Measurements from ENCODE around the gene CACNB4. TPM values are rescaled to one million over a fixed set of nuclear protein-coding genes. Genes with fewer than 3 reads are reported as not detected.
A peak's percentile ranks its signal among the peaks of the same experiment; 100 is the strongest.

Gene CACNB4
- total RNA-seq, 1 experiment from 2014 or later = not detected

GRCh38 chr2:151899156-151899555 lies 199.7 kb downstream of the CACNB4 start:
- no peaks in the 10 kb centered on the region for H4K20me1 ChIP-seq (ENCODE audit: low read length)
- H3K9me2 ChIP-seq (replicated peaks; ENCODE audit: low read length) = no peaks in the 10 kb centered on the region
- H3K36me3 ChIP-seq (ENCODE audit: low read depth, low read length) = no peaks in the 10 kb centered on the region
- H3K9ac ChIP-seq (ENCODE audit: low read length) = no peak overlapping the region
- TF ChIP-seq CTCF (conservative IDR thresholded peaks at IDR 0.05; ENCODE audit: low read depth, low read length) = no peak
- no peak for TF ChIP-seq EZH2phosphoT487 (IDR thresholded peaks at IDR 0.05; ENCODE audit: borderline replicate concordance, low read length)
- no peak for TF ChIP-seq EZH2 (IDR thresholded peaks at IDR 0.05; ENCODE audit: low read length, unreplicated experiment)
- peaks cover 63% of the 10 kb centered on the region for H3K27me3 ChIP-seq (ENCODE audit: low read length)
- H3K79me2 ChIP-seq (ENCODE audit: low read length) = no peaks in the 10 kb centered on the region
- no peak for ATAC-seq
- no peak overlapping the region for H3K27ac ChIP-seq (ENCODE audit: low read length)
- no peak overlapping the region for H3K4me2 ChIP-seq (ENCODE audit: low read length)
- no peak for DNase-seq
- ChIA-PET CTCF (no interaction called here), POLR2A (ENCODE audit: unreplicated experiment) (no interaction called here)
- H2AFZ ChIP-seq (ENCODE audit: low read length) = no peak overlapping the region
- H3K9me3 ChIP-seq (ENCODE audit: low read length) = 0 out of 2 replicates have a peak, but pooled peaks cover 4% of the 10 kb centered on the region
- intact Hi-C loops (cut with micrococcal nuclease) = no loop called here
- no peaks in the 10 kb centered on the region for H3F3A ChIP-seq (ENCODE audit: low read length, unreplicated experiment)
- H3K4me3 ChIP-seq (ENCODE audit: low read length) = no peak overlapping the region
- H3K4me1 ChIP-seq (ENCODE audit: insufficient read depth, low read length) = no peaks in the 10 kb centered on the region
- BruUV-seq (replicated peaks) = no TSS peak

GRCh38 chr2:151891566-151892194 lies 207.2 kb downstream of the CACNB4 start:
- H3K9ac ChIP-seq (ENCODE audit: low read length) = no peak overlapping the region
- H3K4me2 ChIP-seq (ENCODE audit: low read length) = 0 out of 2 replicates have a peak overlapping the region, but pooled peaks have one; percentile 4
- intact Hi-C loops (cut with micrococcal nuclease) = no loop called here
- H3K4me3 ChIP-seq (ENCODE audit: low read length) = no peak overlapping the region
- H2AFZ ChIP-seq (ENCODE audit: low read length) = no peak overlapping the region
- no peaks in the 10 kb centered on the region for H3K36me3 ChIP-seq (ENCODE audit: low read depth, low read length)
- ATAC-seq (no peak), DNase-seq (no peak)
- ChIA-PET CTCF (no interaction called here), POLR2A (ENCODE audit: unreplicated experiment) (no interaction called here)
- H3K27me3 ChIP-seq (ENCODE audit: low read length) = peaks cover 23% of the 10 kb centered on the region
- no peaks in the 10 kb centered on the region for H3K4me1 ChIP-seq (ENCODE audit: insufficient read depth, low read length)
- H4K20me1 ChIP-seq (ENCODE audit: low read length) = no peaks in the 10 kb centered on the region
- no TSS peak for BruUV-seq (replicated peaks)
- no peaks in the 10 kb centered on the region for H3K79me2 ChIP-seq (ENCODE audit: low read length)
- TF ChIP-seq EZH2phosphoT487 (IDR thresholded peaks at IDR 0.05; ENCODE audit: borderline replicate concordance, low read length) = no peak
- TF ChIP-seq CTCF (conservative IDR thresholded peaks at IDR 0.05; ENCODE audit: low read depth, low read length) = no peak
- no peak for TF ChIP-seq EZH2 (IDR thresholded peaks at IDR 0.05; ENCODE audit: low read length, unreplicated experiment)
- H3K9me3 ChIP-seq (ENCODE audit: low read length) = 0 out of 2 replicates have a peak, but pooled peaks cover 4% of the 10 kb centered on the region
- no peaks in the 10 kb centered on the region for H3F3A ChIP-seq (ENCODE audit: low read length, unreplicated experiment)
- H3K27ac ChIP-seq (ENCODE audit: low read length) = no peak overlapping the region
- no peaks in the 10 kb centered on the region for H3K9me2 ChIP-seq (replicated peaks; ENCODE audit: low read length)

DNA sequence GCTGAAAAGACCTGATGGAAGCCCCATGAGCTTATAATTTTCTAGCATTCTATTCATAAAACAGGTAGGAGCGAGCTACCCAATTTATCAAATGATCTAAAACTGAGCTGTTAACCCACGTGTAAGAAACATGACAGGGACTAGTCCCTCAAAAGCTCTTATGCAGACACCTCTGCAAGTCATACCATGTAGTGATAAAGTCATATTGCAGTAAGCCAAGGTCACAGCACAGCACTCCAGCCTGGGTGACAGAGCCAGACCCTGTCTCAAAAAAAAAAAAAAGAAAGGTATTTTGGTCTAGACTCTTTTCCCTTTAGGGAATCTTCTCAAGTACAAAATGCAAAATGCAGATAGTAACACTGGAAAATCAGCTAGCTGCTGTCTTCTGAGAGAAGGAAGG lies 211.7 kb downstream of the CACNB4 start:
- no peaks in the 10 kb centered on the region for H3K9me2 ChIP-seq (replicated peaks; ENCODE audit: low read length)
- no TSS peak for BruUV-seq (replicated peaks)
- no peaks in the 10 kb centered on the region for H3K4me1 ChIP-seq (ENCODE audit: insufficient read depth, low read length)
- no peak overlapping the region for H3K4me3 ChIP-seq (ENCODE audit: low read length)
- no peak for DNase-seq
- no peak for TF ChIP-seq EZH2phosphoT487 (IDR thresholded peaks at IDR 0.05; ENCODE audit: borderline replicate concordance, low read length)
- TF ChIP-seq CTCF (conservative IDR thresholded peaks at IDR 0.05; ENCODE audit: low read depth, low read length) = no peak
- TF ChIP-seq EZH2 (IDR thresholded peaks at IDR 0.05; ENCODE audit: low read length, unreplicated experiment) = no peak
- no peaks in the 10 kb centered on the region for H3K9me3 ChIP-seq (ENCODE audit: low read length)
- no peak overlapping the region for H3K9ac ChIP-seq (ENCODE audit: low read length)
- no peaks in the 10 kb centered on the region for H3K79me2 ChIP-seq (ENCODE audit: low read length)
- H3K27me3 ChIP-seq (ENCODE audit: low read length) = peaks cover 17% of the 10 kb centered on the region
- no peak overlapping the region for H3K27ac ChIP-seq (ENCODE audit: low read length)
- H3F3A ChIP-seq (ENCODE audit: low read length, unreplicated experiment) = no peaks in the 10 kb centered on the region
- H2AFZ ChIP-seq (ENCODE audit: low read length) = no peak overlapping the region
- no peak overlapping the region for H3K4me2 ChIP-seq (ENCODE audit: low read length)
- POLR2A ChIA-PET (ENCODE audit: unreplicated experiment) = no interaction called here
- intact Hi-C loops (cut with micrococcal nuclease) = no loop called here
- H3K36me3 ChIP-seq (ENCODE audit: low read depth, low read length) = no peaks in the 10 kb centered on the region
- no peaks in the 10 kb centered on the region for H4K20me1 ChIP-seq (ENCODE audit: low read length)
- CTCF ChIA-PET = no interaction called here
- ATAC-seq = no peak

Data from PC-3 (cell line).